GM18951 (cell line): ENCODE measurements around the gene MUTYH.

Source experiments
- POLR2A ChIP-seq: IDR thresholded peaks from 4 replicates; pipeline ENCODE4 v1.6.1; 2011; ENCODE audit warnings: mild to moderate bottlenecking; ENCODE audit not compliant: insufficient read length, insufficient read depth; ENCODE audit errors: extremely low read depth
- in situ Hi-C: fragments of 300-500 bp; cut with MboI; formaldehyde crosslinking; loops from one replicate; pipeline ENCODE4 v1.12.0; 2022; ENCODE audit warnings: low sequenced_read_pairs, mixed read lengths, inconsistent platforms; ENCODE audit not compliant: unreplicated experiment

MUTYH gene

GRCh38 chr1:45299981-45300668 lies 40.1 kb downstream of the MUTYH start:
- TF ChIP-seq POLR2A = no peak
- in situ Hi-C loops = loop anchor here (5.0 to 25.0 kb wide), 2 partner anchors 288 to 438 kb away; partner anchors contain the start of genes HECTD3 and UROD

GRCh38 chr1:45299296-45299695 lies 40.9 kb downstream of the MUTYH start:
- TF ChIP-seq POLR2A = no peak
- in situ Hi-C loops = loop anchor here (25.0 kb wide), 1 partner anchor 437 kb away; no protein-coding TSS in a partner anchor

GRCh38 chr1:45297666-45298356 lies 42.4 kb downstream of the MUTYH start:
- TF ChIP-seq POLR2A = no peak
- in situ Hi-C loops = loop anchor here (25.0 kb wide), 1 partner anchor 436 kb away; no protein-coding TSS in a partner anchor

- in situ Hi-C loops = loop anchor here (25.0 kb wide), 1 partner anchor 429 kb away; no protein-coding TSS in a partner anchor
- TF ChIP-seq POLR2A = no peak
These were observed 48.5 kb downstream of the MUTYH start for GRCh38 chr1:45291716-45292115.

- in situ Hi-C loops = loop anchor here (25.0 kb wide), 1 partner anchor 429 kb away; no protein-coding TSS in a partner anchor
These were observed 49.2 kb downstream of the MUTYH start for GRCh38 chr1:45291002-45291401.

GRCh38 chr1:45286521-45286920 lies 53.7 kb downstream of the MUTYH start:
- in situ Hi-C loops = loop anchor here (25.0 kb wide), 1 partner anchor 424 kb away; no protein-coding TSS in a partner anchor

- in situ Hi-C loops = loop anchor here (25.0 kb wide), 1 partner anchor 423 kb away; no protein-coding TSS in a partner anchor
These were observed 55.4 kb downstream of the MUTYH start for GRCh38 chr1:45284858-45285257.

GRCh38 chr1:45282351-45282750 lies 57.9 kb downstream of the MUTYH start:
- in situ Hi-C loops = loop anchor here (25.0 kb wide), 1 partner anchor 420 kb away; no protein-coding TSS in a partner anchor
- TF ChIP-seq POLR2A = no peak
